Activated T-helper 1 cell treated with Interleukin-2 at 50 U/mL for 16 hours (primary cell): ENCODE results near the gene WDR72.
"Not testable (repeated sequence)": the region's sequence is repeated elsewhere in the genome, so short reads cannot be mapped to it uniquely, and the experiment has no call there.

ENCODE experiments used
- DNase-seq: peaks from one replicate; pipeline ENCODE4 v3.0.0-alpha.2; 2020; ENCODE audit warnings: low read depth

The WDR72 gene

GRCh38 chr15:53709821-53710220 is 49.6 kb downstream of the WDR72 start:
- no peak for DNase-seq

DNA sequence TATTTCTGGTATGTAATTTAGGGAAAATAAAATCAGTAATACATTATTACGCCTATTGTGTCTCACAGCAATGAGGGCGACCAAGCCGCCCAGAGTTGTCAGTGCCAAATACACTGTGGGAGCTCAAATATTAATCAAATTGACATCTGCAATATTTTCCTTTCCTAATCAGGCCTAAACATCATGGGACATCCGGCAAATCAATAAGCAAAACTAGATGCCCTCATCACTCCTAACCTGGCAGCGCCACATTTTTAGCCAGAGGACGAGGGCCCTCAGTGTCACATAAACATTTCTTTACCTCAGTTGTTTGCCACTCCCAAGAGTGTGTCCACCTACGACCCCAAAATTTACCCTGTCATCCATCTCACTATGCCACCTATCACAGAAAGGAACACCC is 64.1 kb downstream of the WDR72 start:
- DNase-seq: no peak

GRCh38 chr15:53694476-53694874 is 65.0 kb downstream of the WDR72 start:
- no peak for DNase-seq

GRCh38 chr15:53693729-53694475 is 65.6 kb downstream of the WDR72 start:
- DNase-seq: no peak

DNA sequence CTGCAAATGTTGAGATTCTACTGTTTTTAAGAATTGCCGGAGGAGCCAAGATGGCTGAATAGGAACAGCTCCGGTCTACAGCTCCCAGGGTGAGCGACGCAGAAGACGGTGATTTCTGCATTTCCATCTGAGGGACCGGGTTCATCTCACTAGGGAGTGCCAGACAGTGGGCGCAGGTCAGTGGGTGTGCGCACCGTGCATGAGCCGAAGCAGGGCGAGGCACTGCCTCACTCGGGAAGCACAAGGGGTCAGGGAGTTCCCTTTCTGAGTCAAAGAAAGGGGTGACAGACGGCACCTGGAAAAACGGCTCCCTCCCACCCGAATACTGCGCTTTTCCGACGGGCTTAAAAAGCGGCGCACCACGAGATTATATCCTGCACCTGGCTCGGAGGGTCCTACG is 75.3 kb downstream of the WDR72 start:
- not testable (repeated sequence) for DNase-seq

DNA sequence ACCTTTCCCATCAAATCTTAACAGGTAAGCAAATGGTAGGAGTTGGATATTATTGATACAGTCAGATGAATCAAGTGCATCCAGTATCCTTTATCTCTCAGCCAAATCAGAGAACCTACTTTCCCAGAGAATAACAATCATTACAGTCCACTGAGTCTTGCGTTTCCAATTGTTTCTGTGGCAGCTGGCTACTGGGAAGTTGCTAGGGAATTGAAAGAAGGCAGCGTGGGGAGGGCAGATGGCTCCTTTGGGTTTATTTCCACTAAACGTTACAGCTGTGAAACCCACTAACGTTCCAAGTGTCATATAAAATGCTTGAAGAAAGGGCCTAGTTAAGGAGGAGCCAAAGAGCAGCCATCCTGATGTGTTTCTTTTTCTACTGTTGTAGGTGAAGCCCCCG is 78.4 kb downstream of the WDR72 start:
- DNase-seq: no peak

GRCh38 chr15:53675832-53676231 is 83.6 kb downstream of the WDR72 start:
- DNase-seq: no peak

DNA sequence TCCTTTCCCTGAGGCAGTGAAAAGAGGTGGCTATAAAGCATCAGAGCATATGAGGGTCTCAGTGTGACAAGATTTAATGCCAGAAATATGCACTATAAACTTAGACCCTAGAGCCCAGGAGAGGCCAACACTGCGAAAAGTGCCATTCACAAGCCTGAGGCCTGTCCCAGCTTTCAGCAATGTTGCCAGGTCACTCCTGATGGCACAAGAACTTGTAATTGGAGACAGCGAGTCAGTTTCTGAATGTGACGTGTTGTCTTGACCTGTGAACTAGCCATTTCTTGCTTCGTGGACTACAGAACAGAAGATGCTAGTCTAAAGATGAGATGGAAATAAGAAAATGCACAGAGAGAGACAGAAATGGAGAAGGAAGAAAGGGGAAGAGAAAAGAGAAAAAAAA is 87.9 kb downstream of the WDR72 start:
- DNase-seq: no peak

DNA sequence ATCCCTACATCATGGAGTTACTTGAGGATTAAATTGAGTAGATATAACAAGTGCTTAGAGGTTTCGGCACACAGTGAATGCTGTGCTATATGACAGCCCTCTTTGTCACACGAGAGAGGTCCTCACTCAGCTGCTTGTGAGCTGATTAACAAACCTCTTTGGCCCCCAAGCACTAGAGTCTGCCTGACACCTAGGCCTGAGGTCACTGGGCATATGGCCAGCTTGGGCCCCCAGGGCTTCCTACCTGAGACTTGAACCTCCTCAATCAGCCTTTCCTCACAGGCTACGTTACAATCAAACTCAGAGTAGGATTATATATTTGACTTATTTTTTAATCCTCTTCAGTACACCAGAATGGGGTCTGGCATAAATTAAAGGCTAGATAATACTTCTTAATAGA is 88.8 kb downstream of the WDR72 start:
- DNase-seq: no peak

DNA sequence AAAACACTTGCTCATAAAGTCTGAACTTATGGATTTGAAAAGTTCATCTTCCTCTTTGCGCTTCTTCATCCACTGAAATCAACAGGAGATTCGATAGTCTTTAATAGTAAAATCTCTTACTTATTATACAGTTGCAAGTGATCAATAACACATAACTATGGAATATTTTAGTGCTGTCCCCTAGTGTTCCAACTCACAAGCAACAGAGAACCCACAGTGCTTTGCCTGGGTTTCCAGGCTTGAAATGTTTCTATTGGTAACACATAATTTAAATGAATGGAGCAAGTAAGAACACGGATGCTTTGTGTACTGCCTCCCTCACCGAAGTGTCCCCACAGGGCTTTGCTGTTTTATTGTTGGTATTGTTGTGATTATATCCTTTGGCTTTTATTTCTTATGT is 93.5 kb downstream of the WDR72 start:
- DNase-seq: no peak

DNA sequence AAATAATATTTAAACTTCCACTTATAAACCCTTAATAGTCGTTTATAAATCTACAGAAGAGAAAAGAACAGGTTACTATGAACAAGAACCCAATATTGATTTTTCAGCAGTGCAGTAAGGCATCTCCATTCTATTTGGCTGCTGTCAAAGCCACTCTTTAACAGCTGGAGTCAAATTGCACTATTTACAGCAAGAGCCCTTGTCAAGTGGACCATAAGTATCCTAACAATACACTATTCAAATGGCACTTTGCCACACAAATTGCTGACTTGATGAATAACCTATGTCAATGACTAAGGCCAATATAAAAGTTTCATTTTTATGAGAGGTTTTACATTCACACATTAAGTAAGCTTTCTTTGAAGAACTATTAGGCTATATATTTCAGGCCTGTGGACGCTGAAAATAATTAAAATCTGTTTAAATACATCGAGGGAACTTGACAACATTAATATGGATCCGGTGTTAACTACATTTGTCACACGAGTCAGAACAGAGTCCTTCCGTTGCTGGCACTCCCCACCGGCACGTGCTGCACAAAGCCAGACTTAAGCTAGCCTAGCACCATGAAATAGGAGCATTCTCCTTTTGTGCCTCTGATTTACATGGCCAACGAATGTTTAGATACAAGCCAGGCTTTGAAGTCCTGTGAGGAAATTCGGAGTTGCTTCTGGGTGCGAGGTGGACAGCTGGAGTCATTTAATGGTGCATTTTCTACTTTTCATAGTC is 100.5 kb downstream of the WDR72 start:
- DNase-seq: no peak

DNA sequence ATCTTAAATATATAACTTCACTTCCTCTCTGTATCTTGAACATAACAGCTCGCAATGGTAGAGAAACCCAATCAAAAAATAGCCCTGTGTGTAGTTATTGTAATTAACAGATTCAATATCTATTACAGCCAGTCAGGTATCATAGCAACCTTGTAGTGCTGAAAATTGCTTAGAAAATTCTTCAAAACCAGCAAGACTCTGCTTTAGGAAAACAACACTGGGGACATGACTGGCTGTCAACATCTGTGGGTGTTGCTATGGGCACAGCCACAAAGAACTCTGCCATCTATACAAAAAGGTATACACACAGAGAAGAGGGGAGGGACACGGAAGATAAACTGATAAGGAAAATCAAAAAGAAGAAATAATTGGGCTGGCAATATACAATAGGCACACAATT is 101.2 kb downstream of the WDR72 start:
- no peak for DNase-seq

- no peak for DNase-seq
These were observed 110.5 kb downstream of the WDR72 start for GRCh38 chr15:53648934-53649333.

DNA sequence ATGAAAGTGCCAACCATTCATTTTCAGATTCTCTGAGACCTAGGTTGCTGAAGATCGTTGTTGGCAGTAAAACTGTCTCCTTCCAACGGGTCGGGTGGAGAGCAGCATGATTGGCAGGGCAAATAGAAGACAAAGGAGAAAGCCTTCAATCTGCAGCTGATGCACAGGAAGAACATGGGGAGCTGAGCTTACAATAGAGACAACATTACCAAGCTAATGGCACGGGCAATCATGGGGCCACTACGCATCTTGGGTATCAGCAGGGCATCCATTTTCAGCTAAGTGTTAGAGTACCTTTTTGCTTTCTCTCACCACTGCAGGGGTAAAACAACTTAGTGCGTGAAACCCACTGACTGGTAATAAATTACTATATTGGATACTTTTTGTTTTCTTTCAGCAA is 114.8 kb downstream of the WDR72 start:
- DNase-seq: no peak

DNA sequence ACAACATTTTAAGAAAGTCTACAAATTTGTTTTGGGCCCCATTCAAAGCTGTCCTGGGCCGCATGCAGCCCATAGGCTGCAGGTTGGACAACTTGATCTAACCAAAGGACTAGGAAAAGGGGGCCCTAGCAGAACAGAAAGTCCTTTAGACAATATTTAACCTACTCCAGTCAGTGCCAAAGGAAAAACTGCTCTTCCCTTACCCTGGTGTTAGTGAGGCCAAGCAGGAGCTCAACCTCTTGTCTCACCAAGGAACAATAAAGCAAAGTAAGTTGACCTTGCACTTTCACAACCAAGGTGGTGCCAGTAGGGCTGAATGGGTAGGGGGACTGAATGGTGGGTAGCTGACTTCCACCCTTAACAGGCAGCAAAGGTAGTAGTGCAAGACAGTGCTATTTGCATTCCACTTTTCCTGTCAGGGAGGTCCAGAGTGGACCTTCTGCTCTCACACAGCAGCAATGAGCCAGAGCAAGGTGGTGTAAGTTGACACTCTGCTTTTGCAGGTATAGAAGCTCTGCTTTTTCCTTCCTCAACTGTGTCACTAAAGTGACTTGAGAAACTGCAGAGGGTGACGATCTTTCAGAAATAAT is 124.9 kb downstream of the WDR72 start:
- no peak for DNase-seq

GRCh38 chr15:53627279-53627678 is 132.2 kb downstream of the WDR72 start:
- DNase-seq: no peak

- no peak for DNase-seq
These were observed 133.3 kb downstream of the WDR72 start for GRCh38 chr15:53625962-53626845.

DNA sequence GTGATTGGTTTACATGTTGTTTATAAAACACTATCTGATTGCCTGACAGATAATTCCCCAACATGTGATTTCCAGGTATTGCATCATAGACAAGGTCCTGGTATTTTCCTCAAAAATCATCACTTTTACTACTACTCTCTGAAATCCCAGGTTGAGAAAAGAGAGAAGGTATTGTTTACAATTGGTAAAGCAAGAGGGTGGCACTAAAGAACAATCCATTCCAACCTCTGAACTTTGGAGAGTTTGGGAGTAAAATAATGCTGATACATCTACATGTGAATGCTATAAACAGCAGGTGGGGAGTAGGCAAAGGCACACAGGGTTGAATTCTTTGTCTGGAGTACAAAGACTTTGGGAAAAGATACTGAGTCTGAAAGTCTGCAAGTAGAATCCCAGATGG is 134.2 kb downstream of the WDR72 start:
- no peak for DNase-seq

GRCh38 chr15:53618461-53618860 is 141.0 kb downstream of the WDR72 start:
- no peak for DNase-seq

DNA sequence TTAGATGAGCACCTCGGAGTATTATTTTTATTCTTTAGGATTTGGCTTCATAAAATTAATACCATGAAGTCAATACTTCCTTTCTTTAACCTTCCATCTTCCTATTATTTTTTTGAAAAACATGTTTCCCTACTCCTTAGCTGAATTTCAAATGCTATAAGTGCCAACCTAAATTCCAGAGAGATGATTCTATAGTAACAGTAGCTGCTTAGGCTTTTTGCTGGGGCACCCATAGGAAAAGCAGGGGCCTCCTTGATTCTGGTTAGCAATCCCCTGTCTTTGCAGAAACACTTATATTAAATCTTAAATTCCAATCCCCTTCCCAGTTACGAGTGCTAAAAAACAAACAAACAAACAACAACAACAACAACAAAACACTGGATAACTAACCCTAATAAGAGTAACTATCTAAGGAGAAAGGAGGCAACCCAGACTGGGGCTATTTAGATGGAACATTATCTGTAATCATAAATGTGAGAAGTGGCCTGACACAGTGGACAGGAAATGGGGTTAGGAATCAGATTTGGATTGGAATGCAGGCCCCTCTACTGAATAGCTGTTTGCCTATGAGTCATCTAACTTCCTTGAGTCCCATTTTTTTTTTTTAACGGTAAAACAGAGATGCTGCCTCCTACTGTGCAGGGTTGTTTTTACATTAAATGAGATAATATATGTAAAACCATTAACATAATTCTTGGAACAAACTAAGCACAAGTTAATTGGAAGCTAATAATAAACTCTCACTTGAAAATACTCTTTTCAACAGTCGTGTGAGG is 148.1 kb downstream of the WDR72 start:
- no peak for DNase-seq

GRCh38 chr15:53591041-53591440 is 168.4 kb downstream of the WDR72 start:
- no peak for DNase-seq

DNA sequence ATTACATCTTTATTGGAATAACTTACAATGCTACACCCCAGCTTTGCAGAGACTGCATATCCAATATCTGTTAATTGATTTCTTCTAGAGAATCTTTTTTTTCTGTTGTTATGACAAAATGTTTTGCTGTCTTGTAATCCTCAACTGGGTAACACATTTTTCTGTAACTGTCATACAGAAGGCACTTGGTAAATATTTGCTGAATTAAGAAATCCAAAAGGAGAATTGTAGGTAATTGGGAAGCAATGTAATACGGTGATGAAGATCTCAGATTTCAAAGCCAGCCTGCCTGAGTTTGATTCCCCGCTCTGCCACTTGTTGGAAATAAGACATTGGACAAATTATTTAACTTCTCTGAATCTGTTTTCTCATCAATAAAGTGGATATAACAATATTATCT is 169.1 kb downstream of the WDR72 start:
- no peak for DNase-seq
